HepG2 (cell line): ENCODE results near the gene TERB2.
"Not testable (repeated sequence)": the region's sequence is repeated elsewhere in the genome, so short reads cannot be mapped to it uniquely, and the experiment has no call there.

Source experiments
- SIN3A ChIP-seq: IDR thresholded peaks from 2 replicates; pipeline ENCODE4 v1.6.1; 2011; ENCODE audit warnings: low read depth, mild to moderate bottlenecking, control low read depth, low read length, borderline replicate concordance
- YY1 ChIP-seq: IDR thresholded peaks from 2 replicates; pipeline ENCODE4 v1.6.1; 2011; ENCODE audit warnings: low read length, low read depth, moderate library complexity, mild to moderate bottlenecking; ENCODE audit not compliant: insufficient read depth, insufficient replicate concordance
- ZNF660 ChIP-seq: sonication (generic); formaldehyde crosslinking; IDR thresholded peaks from 2 replicates; pipeline ENCODE4 v1.5.1; 2020; ENCODE audit warnings: mild to moderate bottlenecking, low read depth, missing genetic modification reagents, borderline replicate concordance
- TF ChIP-seq, protein P1 (sequence below): sonication (generic); formaldehyde crosslinking; IDR thresholded peaks from 2 replicates; pipeline ENCODE4 v1.4.0; 2020; ENCODE audit warnings: low read depth, mild to moderate bottlenecking, missing genetic modification reagents

DNA sequence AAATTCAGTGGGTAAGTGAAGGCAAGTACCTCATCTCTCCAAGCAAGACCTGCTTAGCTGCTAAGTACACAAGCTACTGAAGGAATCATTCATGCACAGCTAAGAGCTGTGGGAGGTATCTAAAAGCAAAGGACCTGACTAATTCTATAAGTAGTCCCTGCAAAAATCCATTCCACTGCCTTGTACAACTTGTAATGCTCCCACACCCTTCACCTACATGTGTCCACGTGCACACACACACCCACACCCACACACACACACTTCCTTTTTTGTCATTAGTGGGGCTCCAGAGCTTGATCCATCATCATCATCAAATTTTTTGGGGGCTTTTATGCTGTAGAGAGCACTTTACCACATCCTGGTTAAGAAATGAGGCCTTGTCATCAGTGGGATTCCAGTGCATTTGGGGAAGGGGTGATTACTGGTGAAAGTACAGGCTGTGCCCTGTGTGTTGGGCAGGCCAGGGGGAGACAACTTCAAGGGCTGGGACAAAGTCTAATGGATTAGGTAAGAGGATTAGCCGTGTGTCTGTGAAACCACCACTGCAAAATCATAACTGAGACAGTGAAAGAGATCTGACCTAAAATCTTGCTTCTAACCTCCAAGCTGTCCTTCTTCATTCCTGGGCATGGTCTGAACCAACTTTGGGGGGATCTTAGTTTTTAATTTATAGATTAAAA is 47.4 kb downstream of the TERB2 start:
- not testable (repeated sequence) for TF ChIP-seq SIN3A, ZNF660, YY1
- TF ChIP-seq, protein P1, sequence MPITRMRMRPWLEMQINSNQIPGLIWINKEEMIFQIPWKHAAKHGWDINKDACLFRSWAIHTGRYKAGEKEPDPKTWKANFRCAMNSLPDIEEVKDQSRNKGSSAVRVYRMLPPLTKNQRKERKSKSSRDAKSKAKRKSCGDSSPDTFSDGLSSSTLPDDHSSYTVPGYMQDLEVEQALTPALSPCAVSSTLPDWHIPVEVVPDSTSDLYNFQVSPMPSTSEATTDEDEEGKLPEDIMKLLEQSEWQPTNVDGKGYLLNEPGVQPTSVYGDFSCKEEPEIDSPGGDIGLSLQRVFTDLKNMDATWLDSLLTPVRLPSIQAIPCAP (CRISPR knock-in tag), result not testable (repeated sequence)
